OCI-LY7 (cell line): ENCODE data around the gene AMIGO1.

Experiments used
- EZH2phosphoT487 ChIP-seq: fragments of 200-600 bp; sonication (generic); IDR thresholded peaks from 2 replicates; pipeline ENCODE4 v1.6.1; 2018; ENCODE audit warnings: low read depth, borderline replicate concordance, mild to moderate bottlenecking, mixed run types, antibody characterized with exemption, low read length, moderate library complexity, mixed read lengths
- TF ChIP-seq, protein P1 (sequence below): fragments of 200-600 bp; sonication (generic); conservative IDR thresholded peaks from 2 replicates; pipeline ENCODE4 v1.5.1; 2014; ENCODE audit warnings: mild to moderate bottlenecking, antibody characterized with exemption, low read length, moderate library complexity, mixed read lengths

DNA sequence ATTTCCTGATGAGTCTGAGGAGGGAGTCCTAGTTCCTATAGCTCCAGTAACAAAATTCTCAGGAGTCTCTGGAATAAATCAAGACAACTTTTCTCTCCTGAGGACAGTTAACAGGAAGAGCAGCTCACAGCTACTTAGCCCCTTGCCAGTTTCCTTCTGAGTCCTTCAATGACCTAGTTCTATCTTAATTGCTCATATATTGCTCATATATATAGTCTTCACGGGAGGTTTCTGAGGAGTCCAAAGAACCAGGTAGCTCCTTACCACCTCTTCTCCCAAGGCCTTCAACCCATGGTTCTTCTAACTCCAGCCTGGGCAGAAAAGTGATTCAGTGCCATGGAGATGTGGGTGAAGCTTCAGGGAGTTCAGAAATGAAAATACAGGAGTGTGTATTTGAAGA, 4.6 kb downstream of the AMIGO1 start:
- TF ChIP-seq EZH2phosphoT487, result no peak
- TF ChIP-seq, protein P1, sequence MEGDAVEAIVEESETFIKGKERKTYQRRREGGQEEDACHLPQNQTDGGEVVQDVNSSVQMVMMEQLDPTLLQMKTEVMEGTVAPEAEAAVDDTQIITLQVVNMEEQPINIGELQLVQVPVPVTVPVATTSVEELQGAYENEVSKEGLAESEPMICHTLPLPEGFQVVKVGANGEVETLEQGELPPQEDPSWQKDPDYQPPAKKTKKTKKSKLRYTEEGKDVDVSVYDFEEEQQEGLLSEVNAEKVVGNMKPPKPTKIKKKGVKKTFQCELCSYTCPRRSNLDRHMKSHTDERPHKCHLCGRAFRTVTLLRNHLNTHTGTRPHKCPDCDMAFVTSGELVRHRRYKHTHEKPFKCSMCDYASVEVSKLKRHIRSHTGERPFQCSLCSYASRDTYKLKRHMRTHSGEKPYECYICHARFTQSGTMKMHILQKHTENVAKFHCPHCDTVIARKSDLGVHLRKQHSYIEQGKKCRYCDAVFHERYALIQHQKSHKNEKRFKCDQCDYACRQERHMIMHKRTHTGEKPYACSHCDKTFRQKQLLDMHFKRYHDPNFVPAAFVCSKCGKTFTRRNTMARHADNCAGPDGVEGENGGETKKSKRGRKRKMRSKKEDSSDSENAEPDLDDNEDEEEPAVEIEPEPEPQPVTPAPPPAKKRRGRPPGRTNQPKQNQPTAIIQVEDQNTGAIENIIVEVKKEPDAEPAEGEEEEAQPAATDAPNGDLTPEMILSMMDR, result no peak
